Uterus (tissue), 2 donors: ENCODE results near the gene KCNH8.

Experiments
- POLR2A ChIP-seq, 2 donors: fragments of 450-650 bp; IDR thresholded peaks; one replicate each; pipeline ENCODE4 v1.6.1; 2016; ENCODE audit warnings: antibody characterized with exemption in 2 of 2, mild to moderate bottlenecking in 1 of 2, moderate library complexity in 1 of 2
- TF ChIP-seq, protein P1 (sequence below), 4 experiments: fragments of 200-600 bp in 2 of 4; fragments of 450-650 bp in 2 of 4; sonication (generic) in 2 of 4; IDR thresholded peaks; one replicate each; pipeline ENCODE4 v1.5.1; 2016 to 2019; ENCODE audit warnings: antibody characterized with exemption in 4 of 4, mild to moderate bottlenecking in 2 of 4, moderate library complexity in 1 of 4

DNA sequence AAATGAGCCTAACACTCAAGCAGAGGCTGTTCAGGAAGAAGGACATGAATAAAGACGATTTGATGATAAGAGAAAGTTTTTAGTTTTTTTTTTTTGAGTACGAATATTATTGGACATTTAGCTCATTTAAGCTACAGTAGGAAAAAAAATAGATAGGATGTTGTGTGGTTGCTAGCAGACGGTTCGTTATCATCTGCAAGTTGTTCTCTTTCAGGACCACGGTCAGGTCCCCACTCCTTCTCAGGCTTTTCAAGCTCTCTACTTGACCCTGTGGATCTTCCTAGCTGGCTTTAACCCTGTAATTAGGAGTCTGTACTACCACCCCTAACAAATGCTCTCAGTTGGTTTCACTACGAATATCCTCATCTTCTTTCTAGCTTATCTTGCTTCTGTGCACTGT, 1.1 kb downstream of the KCNH8 start:
- TF ChIP-seq, protein P1, sequence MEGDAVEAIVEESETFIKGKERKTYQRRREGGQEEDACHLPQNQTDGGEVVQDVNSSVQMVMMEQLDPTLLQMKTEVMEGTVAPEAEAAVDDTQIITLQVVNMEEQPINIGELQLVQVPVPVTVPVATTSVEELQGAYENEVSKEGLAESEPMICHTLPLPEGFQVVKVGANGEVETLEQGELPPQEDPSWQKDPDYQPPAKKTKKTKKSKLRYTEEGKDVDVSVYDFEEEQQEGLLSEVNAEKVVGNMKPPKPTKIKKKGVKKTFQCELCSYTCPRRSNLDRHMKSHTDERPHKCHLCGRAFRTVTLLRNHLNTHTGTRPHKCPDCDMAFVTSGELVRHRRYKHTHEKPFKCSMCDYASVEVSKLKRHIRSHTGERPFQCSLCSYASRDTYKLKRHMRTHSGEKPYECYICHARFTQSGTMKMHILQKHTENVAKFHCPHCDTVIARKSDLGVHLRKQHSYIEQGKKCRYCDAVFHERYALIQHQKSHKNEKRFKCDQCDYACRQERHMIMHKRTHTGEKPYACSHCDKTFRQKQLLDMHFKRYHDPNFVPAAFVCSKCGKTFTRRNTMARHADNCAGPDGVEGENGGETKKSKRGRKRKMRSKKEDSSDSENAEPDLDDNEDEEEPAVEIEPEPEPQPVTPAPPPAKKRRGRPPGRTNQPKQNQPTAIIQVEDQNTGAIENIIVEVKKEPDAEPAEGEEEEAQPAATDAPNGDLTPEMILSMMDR (IDR thresholded peaks at IDR 0.05): no peak
- no peak for TF ChIP-seq POLR2A (IDR thresholded peaks at IDR 0.05)
